Common myeloid progenitor, CD34-positive (primary cell): ENCODE measurements around the gene KRT83.

Experiments
- CTCF ChIA-PET: fragments of 350-600 bp; sonication (Branson Sonifier 250); formaldehyde crosslinking; loops from one replicate; lab custom pipeline; 2021; ENCODE audit warnings: antibody characterized with exemption; lab: Charles Lee
- POLR2A ChIA-PET: fragments of 350-600 bp; sonication (Branson Sonifier 250); formaldehyde crosslinking; loops from one replicate; lab custom pipeline; 2021; ENCODE audit warnings: antibody characterized with exemption; lab: Charles Lee
- DNase-seq, 3 donors: peaks; one replicate each; pipeline versions ENCODE4 v3.0.0 to v3.0.0-alpha.2; 2013
- H3K27ac ChIP-seq, 2 experiments: 1 replicate in 1 of 2; 2 replicates in 1 of 2; pipeline ENCODE4 v1.7.0; 2013; ENCODE audit warnings: inconsistent platforms in 2 of 2, low read length in 2 of 2, mild to moderate bottlenecking in 2 of 2, low read depth in 1 of 2, moderate library complexity in 1 of 2; ENCODE audit not compliant: severe bottlenecking in 2 of 2, insufficient read depth in 1 of 2, poor library complexity in 1 of 2
- H3K27me3 ChIP-seq, 5 experiments: replicated peaks in 2 of 5; 1 replicate in 3 of 5; 2 replicates in 2 of 5; pipeline versions ENCODE4 v1.6.1 to v1.7.0; 2013; ENCODE audit warnings: low read length in 4 of 5, mild to moderate bottlenecking in 2 of 5, moderate library complexity in 2 of 5, inconsistent platforms in 1 of 5; ENCODE audit not compliant: insufficient read depth in 5 of 5, control insufficient read depth in 4 of 5
- H3K36me3 ChIP-seq, 4 experiments: 1 replicate in 2 of 4; 2 replicates in 2 of 4; pipeline versions ENCODE4 v1.6.1 to v1.7.0; 2013; ENCODE audit warnings: low read length in 3 of 4, control low read depth in 1 of 4, mild to moderate bottlenecking in 1 of 4; ENCODE audit not compliant: control insufficient read depth in 4 of 4, insufficient read depth in 4 of 4
- H3K4me1 ChIP-seq, 4 experiments: 1 replicate in 3 of 4; 2 replicates in 1 of 4; pipeline versions ENCODE4 v1.6.1 to v1.7.1; 2013; ENCODE audit warnings: low read length in 3 of 4, mild to moderate bottlenecking in 3 of 4, control low read depth in 1 of 4, inconsistent platforms in 1 of 4, moderate library complexity in 1 of 4; ENCODE audit not compliant: control insufficient read depth in 4 of 4, insufficient read depth in 4 of 4; ENCODE audit errors: control extremely low read depth in 1 of 4
- H3K4me3 ChIP-seq, 7 experiments: 1 replicate in 4 of 7; 2 replicates in 3 of 7; pipeline versions ENCODE4 v1.5.1 to v1.7.0; 2013; ENCODE audit warnings: mild to moderate bottlenecking in 7 of 7, low read length in 6 of 7, moderate library complexity in 6 of 7, inconsistent platforms in 2 of 7, low read depth in 2 of 7, control low read depth in 1 of 7; ENCODE audit not compliant: insufficient read depth in 4 of 7, control insufficient read depth in 1 of 7; ENCODE audit errors: extremely low read depth in 1 of 7
- H3K9me3 ChIP-seq, 5 experiments: 1 replicate in 4 of 5; 2 replicates in 1 of 5; pipeline versions ENCODE4 v1.6.1 to v1.7.1; 2013; ENCODE audit warnings: low read length in 4 of 5, mild to moderate bottlenecking in 2 of 5, inconsistent platforms in 1 of 5, low read depth in 1 of 5, moderate library complexity in 1 of 5; ENCODE audit not compliant: control insufficient read depth in 4 of 5, insufficient read depth in 2 of 5; ENCODE audit errors: control extremely low read depth in 1 of 5
- WGBS: methylation state at CpG from one replicate; pipeline ENCODE4 v1.1.5; 2013; ENCODE audit not compliant: insufficient coverage; 5-methylcytosine and 5-hydroxymethylcytosine counted together

Gene KRT83

DNA sequence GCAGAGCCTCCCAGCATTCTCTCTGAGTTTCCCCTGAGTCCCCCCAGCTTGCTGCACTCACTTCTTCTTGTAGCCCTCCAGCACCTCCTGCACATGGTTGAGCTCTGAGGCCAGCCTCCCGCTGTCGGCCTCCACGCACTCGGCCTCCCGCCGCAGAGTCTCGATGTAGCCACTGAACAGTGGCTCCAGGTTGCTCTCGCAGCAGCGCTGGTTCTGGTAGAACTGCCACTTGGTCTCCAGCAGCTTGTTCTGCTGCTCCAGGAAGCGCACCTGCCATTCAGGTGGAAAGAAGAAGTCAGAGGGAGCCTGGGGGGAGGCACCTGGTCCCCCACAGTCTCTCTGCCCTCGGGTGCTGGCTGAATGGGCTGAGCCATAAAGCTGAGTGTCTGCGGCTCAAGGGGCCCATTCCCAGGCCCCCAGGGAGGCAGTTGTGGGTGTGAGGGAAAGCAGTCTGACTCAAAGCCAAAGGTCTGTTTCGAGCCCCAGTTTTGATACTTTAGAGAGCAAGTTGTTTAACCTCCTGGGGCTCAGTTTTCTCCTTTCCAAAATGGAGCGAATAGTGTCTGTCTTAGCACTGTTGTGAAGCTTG, 43.8 kb upstream of the KRT83 start:
- Histone ChIP-seq H3K4me3 (no peak overlapping the region), H3K36me3 (no peaks in the 10 kb centered on the region), H3K4me1 (no peaks in the 10 kb centered on the region), H3K27me3 (peaks cover 0 to 18% (median 0%) of the 10 kb centered on the region in 5 experiments), H3K27ac (no peak overlapping the region), H3K9me3 (no peaks in the 10 kb centered on the region)
- DNase-seq: no peak
- ChIA-PET CTCF (interaction anchor here (0.9 to 2.1 kb wide), 5 partner anchors 9 to 515 kb away, joined by 3 to 6 read pairs (median 4); no protein-coding TSS in a partner anchor), POLR2A (no interaction called here)
- WGBS: 95% methylated on average over 3 of the region's 14 CpGs

DNA sequence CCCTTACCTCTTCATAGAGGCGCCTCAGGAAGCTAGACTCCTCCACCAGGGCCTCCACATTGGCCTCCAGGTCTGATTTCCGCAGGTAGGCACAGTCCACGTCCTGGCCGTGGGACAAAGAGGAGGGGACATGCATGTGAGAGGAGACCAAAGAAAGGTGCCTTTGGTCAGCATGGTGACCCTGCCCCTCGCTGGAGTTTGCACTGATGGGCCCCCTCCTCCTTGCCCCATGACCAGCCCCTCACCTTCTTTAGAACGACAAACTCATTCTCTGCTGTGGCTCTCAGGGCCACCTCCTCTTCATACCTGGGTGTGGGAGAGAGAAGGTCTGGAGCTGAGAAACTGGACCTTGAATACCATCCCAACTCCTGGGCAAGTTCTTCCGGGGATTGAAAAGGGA, 42.9 kb upstream of the KRT83 start:
- Histone ChIP-seq H3K27me3 (peaks cover 0 to 18% (median 0%) of the 10 kb centered on the region in 5 experiments), H3K36me3 (no peaks in the 10 kb centered on the region), H3K4me3 (no peak overlapping the region), H3K27ac (no peak overlapping the region), H3K9me3 (no peaks in the 10 kb centered on the region), H3K4me1 (no peaks in the 10 kb centered on the region)
- CTCF ChIA-PET: interaction anchor here (0.8 to 2.1 kb wide), 4 partner anchors 9 to 36 kb away, joined by 3 to 6 read pairs (median 4); no protein-coding TSS in a partner anchor
- POLR2A ChIA-PET: no interaction called here
- 91% methylated on average over 6 of the region's 7 CpGs for WGBS
- DNase-seq: no peak

DNA sequence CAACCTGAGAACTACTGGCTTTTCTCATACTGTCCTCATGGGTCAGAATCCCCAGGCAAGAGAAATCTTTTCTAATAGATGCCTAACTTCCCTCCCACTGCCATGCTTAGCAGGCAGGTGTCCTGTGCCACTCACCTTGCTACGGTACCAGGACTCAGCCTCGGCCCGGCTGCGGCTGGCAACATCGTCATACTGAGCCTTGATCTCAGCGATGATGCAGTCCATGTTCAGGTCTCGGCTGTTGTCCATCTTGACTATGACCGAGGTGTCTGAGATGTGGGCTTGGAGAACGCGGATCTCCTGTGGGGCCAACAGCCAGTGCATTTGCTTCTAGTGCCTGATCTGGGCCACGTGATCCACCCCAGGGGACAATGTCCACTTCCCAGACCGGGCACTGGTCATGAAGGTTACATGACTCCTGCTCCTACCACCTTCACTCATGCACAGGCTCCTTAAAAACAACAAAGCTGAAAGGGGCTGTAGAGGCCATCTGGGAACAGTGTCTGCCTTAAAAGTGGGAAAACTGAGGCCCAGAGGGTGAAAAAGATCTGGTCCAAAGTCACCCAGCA, 42.0 kb upstream of the KRT83 start:
- DNase-seq: no peak
- ChIA-PET CTCF (interaction anchor here (0.8 to 2.1 kb wide), 2 partner anchors 10 to 16 kb away, joined by 4 to 6 read pairs; no protein-coding TSS in a partner anchor), POLR2A (no interaction called here)
- peaks cover 0 to 8% (median 2%) of the 10 kb centered on the region in 4 experiments for H3K4me1 ChIP-seq
- H3K27me3 ChIP-seq: peaks cover 0 to 14% (median 0%) of the 10 kb centered on the region in 5 experiments
- 89% methylated on average over 12 of the region's 12 CpGs for WGBS
- H3K9me3 ChIP-seq: no peaks in the 10 kb centered on the region
- H3K36me3 ChIP-seq: no peaks in the 10 kb centered on the region
- no peak overlapping the region for H3K27ac ChIP-seq
- H3K4me3 ChIP-seq: no peak overlapping the region

DNA sequence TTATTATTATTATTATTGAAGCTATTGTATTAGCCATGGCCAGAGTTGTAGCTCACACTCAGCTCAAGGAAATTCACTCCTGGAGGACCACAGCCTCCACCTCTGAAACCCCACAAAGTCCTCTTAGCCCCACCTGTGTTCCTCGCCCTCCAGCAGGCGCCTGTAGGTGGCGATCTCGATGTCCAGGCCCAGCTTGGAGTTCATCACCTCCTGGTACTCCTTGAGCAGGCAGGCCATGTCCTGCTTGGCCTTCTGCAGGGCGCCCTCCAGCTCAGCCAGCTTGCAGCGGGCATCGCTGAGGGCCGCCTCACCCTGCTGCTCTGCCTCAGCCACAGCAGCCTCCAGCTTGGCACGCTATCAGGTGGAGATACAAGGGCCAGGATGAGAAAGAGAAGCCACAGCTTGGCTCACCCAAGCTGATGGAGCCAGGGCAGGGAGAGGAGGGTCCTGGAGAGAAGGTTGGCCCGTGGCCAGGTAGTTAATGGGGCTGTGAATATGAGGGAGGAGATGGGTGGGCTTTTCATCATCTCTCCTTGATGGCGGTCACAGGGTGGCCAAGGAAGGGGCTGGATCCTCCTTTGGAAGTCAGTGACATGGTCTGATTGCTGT, 41.0 kb upstream of the KRT83 start:
- 96% methylated on average over 8 of the region's 11 CpGs for WGBS
- H3K9me3 ChIP-seq: no peaks in the 10 kb centered on the region
- no peak overlapping the region for H3K27ac ChIP-seq
- peaks cover 0 to 11% (median 0%) of the 10 kb centered on the region in 5 experiments for H3K27me3 ChIP-seq
- no peaks in the 10 kb centered on the region for H3K36me3 ChIP-seq
- CTCF ChIA-PET: interaction anchor here (0.7 to 5.4 kb wide), 12 partner anchors 9 to 522 kb away, joined by 3 to 49 read pairs (median 4); no protein-coding TSS in a partner anchor
- H3K4me3 ChIP-seq: no peak overlapping the region
- no peak for DNase-seq
- POLR2A ChIA-PET: no interaction called here
- peaks cover 0 to 8% (median 2%) of the 10 kb centered on the region in 4 experiments for H3K4me1 ChIP-seq

DNA sequence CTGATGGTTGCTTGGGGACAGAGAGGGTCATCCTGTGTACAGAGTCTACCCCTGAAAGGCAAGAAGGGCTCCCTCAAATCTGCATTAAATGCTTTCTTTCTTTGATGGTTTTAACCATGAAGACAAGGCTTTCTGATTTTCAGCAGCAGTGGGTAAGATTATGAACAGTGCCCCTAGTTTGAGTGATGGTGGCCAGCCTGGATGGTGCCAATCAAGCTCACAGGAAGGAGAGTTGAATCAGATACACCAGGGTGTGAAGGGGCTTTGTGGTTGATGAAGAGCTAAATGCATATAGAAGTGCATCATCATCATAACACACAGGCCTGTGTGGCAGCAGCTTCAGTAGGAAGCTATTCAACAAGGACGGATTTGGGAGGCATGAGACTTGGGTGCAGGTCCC, 40.4 kb upstream of the KRT83 start:
- Histone ChIP-seq H3K27me3 (peaks cover 0 to 9% (median 0%) of the 10 kb centered on the region in 5 experiments), H3K36me3 (no peaks in the 10 kb centered on the region), H3K9me3 (no peaks in the 10 kb centered on the region), H3K4me3 (no peak overlapping the region), H3K4me1 (peaks cover 0 to 8% (median 2%) of the 10 kb centered on the region in 4 experiments), H3K27ac (no peak overlapping the region)
- CTCF ChIA-PET: interaction anchor here (0.7 to 5.4 kb wide), 14 partner anchors 9 to 523 kb away, joined by 3 to 49 read pairs (median 4); no protein-coding TSS in a partner anchor
- WGBS: 100% methylated on average over 1 of the region's 1 CpG
- POLR2A ChIA-PET: no interaction called here
- DNase-seq: peak in 1 of 3 donors; percentile 8

DNA sequence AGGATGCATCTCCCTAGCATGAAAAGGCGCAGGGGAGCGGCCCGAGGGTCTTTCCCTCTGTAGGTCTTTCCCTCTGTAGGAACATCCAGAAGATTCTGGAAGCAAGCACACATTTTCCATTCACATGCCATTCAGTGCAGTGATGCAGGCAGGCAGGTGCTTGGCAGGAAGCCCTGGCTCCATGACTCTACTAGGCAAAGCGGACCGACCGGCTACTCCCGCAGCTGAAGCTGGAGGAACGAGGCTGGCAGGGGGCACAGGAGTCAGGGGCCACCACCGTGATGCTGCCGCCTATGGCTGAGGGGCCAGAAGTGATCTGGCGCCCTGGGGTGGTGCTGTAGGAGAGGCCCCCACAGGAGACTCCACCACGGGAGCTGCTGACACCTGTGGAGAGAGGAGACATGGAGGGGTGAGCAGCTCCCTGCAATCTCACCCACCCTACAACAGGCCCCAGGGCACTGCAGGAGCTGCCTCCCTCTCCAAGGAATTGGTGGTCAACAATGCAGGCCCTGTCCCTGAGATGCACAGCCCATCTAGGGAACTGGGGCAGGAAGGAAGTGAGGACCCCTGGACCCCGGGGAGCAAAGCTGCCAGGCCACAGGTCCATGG, 39.6 kb upstream of the KRT83 start:
- Histone ChIP-seq H3K27ac (no peak overlapping the region), H3K4me3 (no peak overlapping the region), H3K27me3 (peaks cover 0 to 8% (median 0%) of the 10 kb centered on the region in 5 experiments), H3K36me3 (no peaks in the 10 kb centered on the region), H3K4me1 (peaks cover 0 to 8% (median 2%) of the 10 kb centered on the region in 4 experiments), H3K9me3 (no peaks in the 10 kb centered on the region)
- ChIA-PET CTCF (interaction anchor here (0.9 to 5.4 kb wide), 11 partner anchors 8 to 524 kb away, joined by 3 to 49 read pairs (median 4); no protein-coding TSS in a partner anchor), POLR2A (no interaction called here)
- no peak for DNase-seq
- 92% methylated on average over 12 of the region's 13 CpGs for WGBS
